ENCODE data around the gene FZR1. TPM values are rescaled to one million over a fixed set of nuclear protein-coding genes. Genes with fewer than 3 reads are reported as not detected.

FZR1 gene
- total RNA-seq, 2 donors from 2014 or later, result 56.7 to 65.1 TPM

- Histone ChIP-seq H3K27ac (ENCODE audit: low read depth, low read length) (no peak overlapping the region), H3K27me3 (ENCODE audit: control insufficient read depth, insufficient read depth, low read length, poor library complexity, severe bottlenecking) (no peaks in the 10 kb centered on the region), H3K36me3 (ENCODE audit: control insufficient read depth, insufficient read depth, low read length) (peaks cover 35% of the 10 kb centered on the region), H3K4me3 (ENCODE audit: low read length) (no peak overlapping the region), H3K9ac (ENCODE audit: extremely low read depth, low read length, poor library complexity, severe bottlenecking) (no peak overlapping the region), H3K9me3 (ENCODE audit: control insufficient read depth, low read length) (no peaks in the 10 kb centered on the region), H3K4me1 (ENCODE audit: control insufficient read depth, insufficient read depth, low read length) (no peaks in the 10 kb centered on the region)
- Mint-ChIP-seq H3K4me3 (no peak overlapping the region), H3K27me3 (ENCODE audit: insufficient read depth) (no peaks in the 10 kb centered on the region), H3K36me3 (ENCODE audit: low read depth) (peaks cover 12% of the 10 kb centered on the region), H3K4me1 (peaks cover 8% of the 10 kb centered on the region), H3K9me3 (no peaks in the 10 kb centered on the region), H3K27ac (no peak overlapping the region)
- TF ChIP-seq CTCF (conservative IDR thresholded peaks at IDR 0.05), result no peak
- DNase-seq, result no peak
- WGBS, 2 experiments (ENCODE audit: insufficient coverage in 1 of 2, insufficient read length in 1 of 2), result 92 to 99% methylated on average over 22 to 26 of the region's 26 CpGs
Measured at GRCh38 chr19:3511506-3512251, 5.6 kb downstream of the FZR1 start.

GRCh38 chr19:3512562-3513228, 6.6 kb downstream of the FZR1 start:
- Mint-ChIP-seq H3K9me3 (no peaks in the 10 kb centered on the region), H3K4me3 (no peak overlapping the region), H3K4me1 (peaks cover 2% of the 10 kb centered on the region), H3K27ac (no peak overlapping the region), H3K36me3 (ENCODE audit: low read depth) (peaks cover 12% of the 10 kb centered on the region), H3K27me3 (ENCODE audit: insufficient read depth) (no peaks in the 10 kb centered on the region)
- whole genome bisulfite sequencing, 2 experiments (ENCODE audit: insufficient coverage in 1 of 2, insufficient read length in 1 of 2), result 91 to 95% methylated on average over 13 to 17 of the region's 17 CpGs
- Histone ChIP-seq H3K27ac (ENCODE audit: low read depth, low read length) (no peak overlapping the region), H3K9me3 (ENCODE audit: control insufficient read depth, low read length) (no peaks in the 10 kb centered on the region), H3K4me1 (ENCODE audit: control insufficient read depth, insufficient read depth, low read length) (no peaks in the 10 kb centered on the region), H3K27me3 (ENCODE audit: control insufficient read depth, insufficient read depth, low read length, poor library complexity, severe bottlenecking) (no peaks in the 10 kb centered on the region), H3K36me3 (ENCODE audit: control insufficient read depth, insufficient read depth, low read length) (peaks cover 35% of the 10 kb centered on the region), H3K9ac (ENCODE audit: extremely low read depth, low read length, poor library complexity, severe bottlenecking) (no peak overlapping the region), H3K4me3 (ENCODE audit: low read length) (no peak overlapping the region)
- TF ChIP-seq CTCF (conservative IDR thresholded peaks at IDR 0.05), result no peak
- DNase-seq, result no peak

- H3K9me3 Mint-ChIP-seq, result no peaks in the 10 kb centered on the region
- H3K4me3 Mint-ChIP-seq, result no peak overlapping the region
- WGBS, 2 experiments (ENCODE audit: insufficient coverage in 1 of 2, insufficient read length in 1 of 2), result 94 to 95% methylated on average over 18 to 23 of the region's 23 CpGs
- peak; percentile 21 for TF ChIP-seq CTCF (conservative IDR thresholded peaks at IDR 0.05)
- no peaks in the 10 kb centered on the region for H3K4me1 ChIP-seq (ENCODE audit: control insufficient read depth, insufficient read depth, low read length)
- H3K9me3 ChIP-seq (ENCODE audit: control insufficient read depth, low read length), result no peaks in the 10 kb centered on the region
- no peaks in the 10 kb centered on the region for H3K27me3 Mint-ChIP-seq (ENCODE audit: insufficient read depth)
- peaks cover 4% of the 10 kb centered on the region for H3K4me1 Mint-ChIP-seq
- peaks cover 34% of the 10 kb centered on the region for H3K36me3 ChIP-seq (ENCODE audit: control insufficient read depth, insufficient read depth, low read length)
- no peak for DNase-seq
- H3K9ac ChIP-seq (ENCODE audit: extremely low read depth, low read length, poor library complexity, severe bottlenecking), result no peak overlapping the region
- no peak overlapping the region for H3K4me3 ChIP-seq (ENCODE audit: low read length)
- H3K27ac Mint-ChIP-seq, result no peak overlapping the region
- H3K27me3 ChIP-seq (ENCODE audit: control insufficient read depth, insufficient read depth, low read length, poor library complexity, severe bottlenecking), result no peaks in the 10 kb centered on the region
- H3K27ac ChIP-seq (ENCODE audit: low read depth, low read length), result no peak overlapping the region
- peaks cover 13% of the 10 kb centered on the region for H3K36me3 Mint-ChIP-seq (ENCODE audit: low read depth)
Measured at GRCh38 chr19:3513229-3514140, 7.4 kb downstream of the FZR1 start.
